SK-N-MC (cell line): ENCODE data around the gene EPB41L3.

Experiments used
- EZH2 ChIP-seq: fragments of 200-600 bp; sonication (generic); IDR thresholded peaks from one replicate; pipeline ENCODE4 v1.6.1; 2017; ENCODE audit warnings: antibody characterized with exemption
- POLR2AphosphoS5 ChIP-seq: IDR thresholded peaks from 2 replicates; pipeline ENCODE4 v1.6.1; 2012; ENCODE audit warnings: mild to moderate bottlenecking, low read depth, low read length, borderline replicate concordance

DNA sequence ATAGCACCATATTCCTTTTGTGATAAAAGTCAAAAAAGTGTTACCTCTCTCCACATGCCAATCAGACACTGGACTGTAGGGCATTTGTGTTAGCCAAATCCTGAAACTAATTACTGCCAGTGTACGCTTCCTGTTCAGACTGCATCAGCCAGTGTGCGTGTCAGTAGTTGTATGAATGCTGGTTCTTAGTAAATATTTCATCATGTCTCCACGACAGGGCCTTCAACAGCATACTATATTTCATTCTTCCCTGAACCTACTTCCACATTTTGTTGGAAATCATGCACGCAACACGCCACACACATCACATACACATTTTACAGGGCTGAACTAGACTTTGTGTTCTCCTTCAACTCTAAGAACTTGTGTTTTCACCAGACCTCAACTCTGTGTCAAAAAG, 77.5 kb downstream of the EPB41L3 start:
- no peak for TF ChIP-seq POLR2AphosphoS5
- TF ChIP-seq EZH2 = no peak
